HG02623 (cell line): ENCODE results near the gene FGGY.

Experiments
- ATAC-seq: cut with Tn5 transposase; IDR thresholded peaks from one replicate; pipeline ENCODE4 v1.9.1; 2021; ENCODE audit warnings: moderate library complexity; ENCODE audit not compliant: unreplicated experiment

Gene FGGY

GRCh38 chr1:59671066-59671952 lies 374.4 kb downstream of the FGGY start:
- no peak for ATAC-seq

DNA sequence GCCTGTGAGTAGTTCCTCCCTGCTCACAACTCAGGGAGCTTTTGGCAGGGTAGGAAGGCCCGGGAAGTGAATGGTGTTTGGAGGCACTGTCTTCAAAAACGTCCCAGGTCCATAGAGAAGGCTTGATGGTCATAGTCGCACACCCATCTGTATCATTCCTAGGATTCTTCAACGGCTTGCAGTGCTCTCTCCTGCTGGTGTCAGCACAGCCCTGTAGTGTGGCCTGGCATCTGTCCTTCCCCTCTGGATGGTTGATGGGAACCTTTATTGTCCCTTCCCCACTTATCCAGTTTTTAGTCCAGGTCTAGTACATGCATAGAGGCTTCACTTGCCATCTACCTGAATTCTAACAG lies 375.0 kb downstream of the FGGY start:
- ATAC-seq, result no peak

DNA sequence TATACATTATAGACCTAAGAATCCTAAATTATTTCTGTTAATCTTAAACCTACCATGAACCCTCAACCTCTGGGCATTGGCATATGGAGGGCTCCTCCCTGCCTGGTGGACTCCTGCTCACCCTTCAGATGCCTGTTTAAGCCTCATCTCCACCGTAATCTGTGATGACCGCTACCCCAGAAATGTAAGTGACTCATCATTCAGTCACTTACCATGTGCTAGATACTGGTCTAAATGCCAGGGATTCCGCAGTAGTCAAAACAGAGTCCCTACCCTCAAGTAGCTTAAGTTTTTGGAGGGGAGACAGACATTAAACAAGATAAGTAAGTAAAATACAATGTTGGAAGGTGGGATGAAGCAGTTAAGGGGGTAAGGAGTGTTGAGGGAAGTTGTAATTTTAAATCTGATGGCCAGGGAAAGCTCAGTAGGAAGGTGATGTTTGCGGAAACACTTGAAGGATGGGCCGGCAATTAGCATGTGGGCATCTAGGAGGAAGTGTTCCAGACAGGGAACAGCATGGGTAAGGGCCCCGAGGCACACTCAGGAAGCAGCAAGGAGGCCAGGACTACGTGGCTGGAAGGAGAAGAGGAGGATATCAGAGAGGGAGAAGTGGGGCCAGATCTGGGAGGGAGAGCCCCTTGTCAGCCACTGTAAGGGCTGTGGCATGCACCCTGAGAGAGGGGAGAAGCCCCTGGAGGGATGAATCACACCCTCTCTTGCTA lies 376.1 kb downstream of the FGGY start:
- no peak for ATAC-seq

DNA sequence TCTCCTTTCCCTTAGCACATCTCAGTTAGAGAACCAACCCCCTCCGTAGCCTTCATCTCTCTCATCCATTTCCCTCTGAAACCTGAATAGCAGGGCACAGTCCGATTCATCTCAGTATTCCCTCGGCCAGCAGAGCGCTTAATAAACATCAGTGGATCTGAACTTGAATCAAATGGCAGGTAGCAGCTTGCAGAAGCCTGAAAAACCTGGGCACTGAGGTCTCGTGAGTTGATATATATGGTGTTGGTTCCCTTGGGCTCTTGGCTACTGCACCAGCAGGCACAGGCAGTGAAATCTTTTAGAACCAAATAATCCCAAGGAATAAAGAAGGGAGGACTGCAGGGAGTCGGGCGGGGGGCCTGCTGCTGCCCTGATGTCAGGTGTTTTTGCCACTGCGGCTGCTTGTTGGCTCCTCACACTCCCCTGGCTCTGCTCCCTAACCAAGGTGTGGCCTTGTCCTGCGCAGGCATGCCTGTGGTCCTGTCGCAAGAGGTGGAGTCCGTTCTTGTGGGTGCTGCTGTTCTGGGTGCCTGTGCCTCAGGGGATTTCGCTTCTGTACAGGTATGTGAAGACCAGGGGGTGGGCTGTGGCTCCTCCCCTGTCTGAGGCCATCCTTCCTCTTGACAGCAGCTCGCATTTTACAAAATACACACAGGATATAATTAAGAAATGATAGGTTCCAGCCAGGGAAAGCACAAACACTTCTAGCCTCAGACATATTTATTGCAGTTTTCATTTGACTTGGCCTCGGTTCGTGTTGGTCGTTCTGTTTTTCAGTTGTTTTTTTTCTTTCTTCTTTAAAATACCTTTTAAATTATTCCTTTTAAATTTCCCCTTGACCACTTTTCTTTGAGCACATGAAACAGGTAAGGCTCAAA lies 376.9 kb downstream of the FGGY start:
- no peak for ATAC-seq

GRCh38 chr1:59674595-59674994 lies 377.7 kb downstream of the FGGY start:
- no peak for ATAC-seq

- no peak for ATAC-seq
These were observed 379.0 kb downstream of the FGGY start for GRCh38 chr1:59675936-59676335.

DNA sequence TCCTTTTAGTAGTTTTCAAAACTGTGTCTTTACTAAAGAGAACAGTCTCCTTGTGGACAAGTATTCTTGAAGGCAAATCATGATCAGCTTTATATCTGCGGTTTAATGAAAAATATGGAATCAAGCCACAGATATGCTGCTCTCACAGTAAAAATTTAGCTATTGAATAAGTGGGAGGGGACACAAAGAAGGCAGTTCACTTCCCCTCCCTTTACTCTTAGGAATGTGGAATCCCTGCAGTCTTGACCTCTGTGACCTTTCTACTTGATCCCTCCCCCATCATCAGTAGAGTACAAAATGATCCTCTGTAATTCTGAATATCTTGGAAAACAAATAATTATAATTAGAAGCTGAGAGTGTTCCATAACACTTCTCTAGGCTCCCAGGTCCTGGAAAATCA lies 381.1 kb downstream of the FGGY start:
- no peak for ATAC-seq

DNA sequence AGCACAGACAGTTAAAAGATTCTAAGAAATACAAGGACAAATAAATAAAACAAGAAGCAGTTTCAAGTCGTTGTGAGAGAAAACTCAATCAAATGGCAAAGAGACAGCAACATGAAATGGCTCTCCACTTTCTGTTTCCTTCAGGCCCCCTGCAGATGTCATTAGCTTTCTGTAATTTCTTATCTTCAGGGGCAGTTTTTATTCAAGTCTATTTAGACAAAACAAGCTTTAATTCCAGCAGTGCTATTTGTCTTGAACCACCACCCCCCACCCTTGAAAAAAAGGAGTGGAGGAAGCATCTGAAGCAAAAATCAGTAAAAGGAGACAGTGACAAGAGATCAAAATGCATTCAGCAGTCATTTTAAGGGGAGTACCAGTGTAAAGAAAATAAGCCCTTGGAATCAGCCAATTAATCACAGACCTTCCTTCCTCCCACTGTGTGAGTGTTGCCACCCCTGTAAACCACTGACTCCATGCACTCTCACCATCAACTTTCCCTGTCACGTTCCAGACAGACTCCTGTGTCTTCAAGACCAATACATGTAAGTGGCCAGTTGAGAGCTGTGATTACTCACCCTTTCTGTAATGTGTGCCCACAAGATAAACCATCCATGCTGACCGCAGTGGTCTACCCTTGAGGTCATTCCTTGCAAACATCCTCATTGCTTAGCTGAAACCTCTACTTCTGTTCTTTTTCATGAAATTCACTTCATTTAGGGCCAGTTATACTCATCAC lies 381.8 kb downstream of the FGGY start:
- ATAC-seq, result no peak

- no peak for ATAC-seq
These were observed 383.1 kb downstream of the FGGY start for GRCh38 chr1:59680044-59680443.

DNA sequence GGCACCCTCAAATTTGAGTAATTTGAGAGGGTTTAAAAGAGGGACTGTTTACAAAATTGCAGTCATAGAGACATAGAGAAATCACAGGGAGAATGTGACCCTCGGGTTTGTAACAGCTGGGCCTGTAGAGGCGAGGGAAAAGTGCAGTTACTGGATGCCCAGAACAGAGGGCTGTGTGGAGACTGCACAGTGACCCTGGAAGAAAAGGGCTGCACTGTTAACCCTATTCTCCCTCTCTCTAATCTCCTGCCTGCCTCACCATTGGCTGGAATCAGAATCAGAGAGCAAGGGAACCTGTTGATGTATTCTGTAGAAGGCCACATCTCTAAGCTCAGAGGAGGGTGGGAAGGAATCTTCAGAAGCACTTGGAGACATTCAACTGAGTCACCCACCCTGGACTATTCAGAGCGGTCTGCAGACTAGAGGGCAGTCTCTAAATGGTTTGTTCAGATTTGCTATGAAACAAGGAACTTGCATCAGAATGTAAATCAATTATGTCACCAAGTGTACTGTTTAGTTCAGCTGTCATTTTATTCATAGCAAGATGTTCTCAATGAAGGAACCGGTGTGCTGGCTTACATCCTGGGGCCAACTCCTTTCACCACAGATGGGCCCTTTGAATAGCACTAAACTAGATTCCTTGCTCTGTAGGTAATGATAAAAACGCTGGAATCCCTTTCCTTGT lies 385.6 kb downstream of the FGGY start:
- no peak for ATAC-seq

DNA sequence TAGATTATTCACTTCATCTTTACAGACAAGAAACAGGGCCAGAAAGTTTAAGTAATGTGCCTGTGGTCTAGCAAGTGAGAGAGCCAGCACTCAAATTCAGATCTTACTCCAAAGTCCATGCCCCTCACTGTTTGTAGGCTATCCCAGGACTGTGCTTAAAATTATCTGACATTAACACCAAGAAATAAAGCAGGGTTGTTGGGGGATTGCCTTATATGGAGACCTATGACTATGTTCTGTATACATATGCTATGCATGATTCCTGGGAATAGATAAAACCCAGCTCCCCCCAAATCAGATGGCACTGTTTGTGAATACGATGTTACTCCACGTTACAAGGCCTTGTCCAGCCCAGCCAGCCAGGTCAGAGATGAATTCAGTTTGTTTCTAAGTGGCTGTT lies 386.3 kb downstream of the FGGY start:
- no peak for ATAC-seq

GRCh38 chr1:59684698-59685097 lies 387.8 kb downstream of the FGGY start:
- no peak for ATAC-seq

DNA sequence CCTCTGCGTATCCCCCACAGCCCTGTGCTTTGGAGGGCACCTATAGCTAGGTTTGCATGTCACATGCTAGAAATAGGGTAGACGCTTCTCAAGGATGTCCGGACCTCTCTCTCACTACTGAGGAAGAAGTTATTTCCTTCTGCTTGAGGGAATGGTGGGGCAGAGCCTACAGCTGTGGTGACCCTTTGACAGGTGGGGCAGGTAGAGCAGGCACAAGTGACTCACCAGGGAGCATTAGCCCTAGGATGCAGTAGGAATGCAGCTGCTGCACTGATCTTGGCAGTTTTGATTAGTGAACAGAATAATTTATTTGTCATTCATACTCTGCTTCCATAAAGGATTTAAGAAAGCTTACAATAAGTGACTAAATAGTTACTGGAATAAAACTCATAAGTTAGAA lies 388.2 kb downstream of the FGGY start:
- no peak for ATAC-seq

DNA sequence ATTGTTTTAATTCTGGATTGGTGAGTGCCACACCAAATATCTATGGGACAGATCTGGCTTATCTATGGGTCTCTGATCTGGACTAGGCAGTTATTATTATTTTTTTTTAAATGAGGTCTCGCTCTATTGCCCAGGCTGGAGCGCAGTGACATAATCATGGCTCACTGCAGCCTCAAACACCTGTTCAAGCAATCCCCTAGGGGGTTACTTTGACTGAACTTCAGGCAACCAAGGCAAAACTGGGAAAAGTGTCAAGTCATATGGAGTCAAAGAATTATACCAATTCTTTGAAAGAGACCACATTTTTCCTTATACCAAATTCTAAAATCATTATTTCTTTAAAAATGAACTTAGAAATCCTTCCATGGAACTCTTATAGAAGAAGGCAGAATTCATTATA lies 388.8 kb downstream of the FGGY start:
- ATAC-seq, result no peak

DNA sequence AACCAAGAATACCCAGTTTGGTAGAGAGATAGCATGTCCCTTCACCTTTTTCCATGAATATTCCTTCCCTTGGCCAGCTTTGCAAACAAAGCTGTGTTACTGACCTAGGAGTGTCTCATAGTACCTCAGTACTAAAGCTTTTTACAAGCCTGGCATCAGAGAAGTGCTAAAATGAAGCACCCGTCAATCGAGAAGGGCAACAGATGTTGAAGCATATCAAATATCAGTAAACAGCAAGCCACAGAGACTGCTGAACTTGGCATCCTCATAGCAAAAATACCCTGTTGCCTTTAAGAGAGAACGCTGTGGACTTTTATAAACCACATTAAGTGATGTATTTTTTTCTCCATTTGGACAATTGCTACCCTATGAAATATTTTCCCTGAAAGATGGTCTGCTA lies 389.3 kb downstream of the FGGY start:
- no peak for ATAC-seq

- ATAC-seq, result no peak
These were observed 389.7 kb downstream of the FGGY start for GRCh38 chr1:59686574-59686973.

- ATAC-seq, result no peak
These were observed 390.2 kb downstream of the FGGY start for GRCh38 chr1:59687081-59687480.

- ATAC-seq, result no peak
These were observed 392.1 kb downstream of the FGGY start for GRCh38 chr1:59688976-59689375.

- ATAC-seq, result no peak
These were observed 392.8 kb downstream of the FGGY start for GRCh38 chr1:59689730-59690129.
